Effector memory CD8-positive, alpha-beta T cell (primary cell): Measurements from ENCODE around the gene DHX58.
A peak's percentile ranks its signal among the peaks of the same experiment; 100 is the strongest.

Source experiments
- ATAC-seq: fragments of 150-1000 bp; cut with Tn5 transposase; replicated peaks from 2 replicates; pipeline ENCODE4 v1.10.0; 2021; ENCODE audit warnings: mild to moderate bottlenecking, moderate library complexity
- DNase-seq, 3 experiments: peaks; one replicate each; pipeline ENCODE4 v3.0.0; 2021
- H3K27ac Mint-ChIP-seq, 2 donors: one replicate each; pipeline ENCODE4 v1.8.0; 2022; ENCODE audit warnings: mild to moderate bottlenecking in 2 of 2, mixed read lengths in 2 of 2, moderate library complexity in 2 of 2
- H3K27me3 Mint-ChIP-seq, 2 donors: one replicate each; pipeline ENCODE4 v1.8.0; 2022; ENCODE audit warnings: mixed read lengths in 2 of 2
- H3K36me3 Mint-ChIP-seq: one replicate; pipeline ENCODE4 v1.8.0; 2022; ENCODE audit warnings: mild to moderate bottlenecking, moderate library complexity, mixed read lengths; ENCODE audit not compliant: insufficient read depth
- H3K4me1 Mint-ChIP-seq, 2 donors: one replicate each; pipeline ENCODE4 v1.8.0; 2022; ENCODE audit warnings: low read depth in 2 of 2, mixed read lengths in 2 of 2
- H3K4me3 Mint-ChIP-seq, 2 donors: one replicate each; pipeline ENCODE4 v1.8.0; 2022; ENCODE audit warnings: mild to moderate bottlenecking in 2 of 2, mixed read lengths in 2 of 2, moderate library complexity in 2 of 2
- H3K9me3 Mint-ChIP-seq, 2 donors: one replicate each; pipeline ENCODE4 v1.8.0; 2022; ENCODE audit warnings: mixed read lengths in 2 of 2

The DHX58 gene

GRCh38 chr17:42076797-42077559, 35.5 kb downstream of the DHX58 start:
- no peak for ATAC-seq
- Mint-ChIP-seq H3K36me3 (peaks cover 2% of the 10 kb centered on the region), H3K9me3 (no peaks in the 10 kb centered on the region), H3K27me3 (peaks cover 6 to 39% of the 10 kb centered on the region in 2 donors), H3K4me1 (peaks cover 0 to 2% of the 10 kb centered on the region in 2 donors), H3K27ac (no peak overlapping the region), H3K4me3 (no peak overlapping the region)
- DNase-seq, result no peak

- DNase-seq (no peak), ATAC-seq (no peak)
- Mint-ChIP-seq H3K4me3 (no peak overlapping the region), H3K27me3 (peaks cover 16 to 51% of the 10 kb centered on the region in 2 donors), H3K36me3 (peaks cover 2% of the 10 kb centered on the region), H3K27ac (peak overlapping the region in 1 of 2 donors; percentile 55), H3K9me3 (no peaks in the 10 kb centered on the region), H3K4me1 (peaks cover 0 to 7% of the 10 kb centered on the region in 2 donors)
These were observed 36.7 kb downstream of the DHX58 start for GRCh38 chr17:42075789-42076188.

GRCh38 chr17:42072323-42073187, 40.0 kb downstream of the DHX58 start:
- peaks cover 2% of the 10 kb centered on the region for H3K36me3 Mint-ChIP-seq
- peak overlapping the region; percentile 38 to 58 for H3K4me3 Mint-ChIP-seq
- DNase-seq (no peak), ATAC-seq (no peak)
- no peaks in the 10 kb centered on the region for H3K9me3 Mint-ChIP-seq
- H3K4me1 Mint-ChIP-seq, result peaks cover 0 to 7% of the 10 kb centered on the region in 2 donors
- peak overlapping the region in 1 of 2 donors; percentile 44 for H3K27ac Mint-ChIP-seq
- H3K27me3 Mint-ChIP-seq, result peaks cover 23 to 68% of the 10 kb centered on the region in 2 donors

- DNase-seq (no peak), ATAC-seq (no peak)
- Mint-ChIP-seq H3K9me3 (no peaks in the 10 kb centered on the region), H3K27me3 (peaks cover 23 to 68% of the 10 kb centered on the region in 2 donors), H3K4me1 (peaks cover 0 to 7% of the 10 kb centered on the region in 2 donors), H3K27ac (peak overlapping the region; percentile 38 to 44), H3K4me3 (peak overlapping the region; percentile 23 to 58), H3K36me3 (peaks cover 2% of the 10 kb centered on the region)
These were observed 40.7 kb downstream of the DHX58 start for GRCh38 chr17:42071810-42072209.

GRCh38 chr17:42068979-42069378, 43.5 kb downstream of the DHX58 start:
- Mint-ChIP-seq H3K36me3 (peaks cover 2% of the 10 kb centered on the region), H3K9me3 (no peaks in the 10 kb centered on the region), H3K27me3 (peaks cover 27 to 51% of the 10 kb centered on the region in 2 donors), H3K4me1 (peaks cover 0 to 10% of the 10 kb centered on the region in 2 donors), H3K4me3 (no peak overlapping the region), H3K27ac (no peak overlapping the region)
- DNase-seq (no peak), ATAC-seq (no peak)

GRCh38 chr17:42067371-42068091, 45.0 kb downstream of the DHX58 start:
- ATAC-seq (peak; percentile 67), DNase-seq (peak; percentile 66 to 74 (median 70))
- Mint-ChIP-seq H3K9me3 (no peaks in the 10 kb centered on the region), H3K36me3 (no peaks in the 10 kb centered on the region), H3K27me3 (peaks cover 32 to 51% of the 10 kb centered on the region in 2 donors), H3K4me1 (peaks cover 0 to 14% of the 10 kb centered on the region in 2 donors), H3K4me3 (no peak overlapping the region), H3K27ac (no peak overlapping the region)

GRCh38 chr17:42065201-42065600, 47.3 kb downstream of the DHX58 start:
- ATAC-seq (no peak), DNase-seq (no peak)
- H3K4me3 Mint-ChIP-seq, result no peak overlapping the region
- peaks cover 0 to 9% of the 10 kb centered on the region in 2 donors for H3K4me1 Mint-ChIP-seq
- H3K9me3 Mint-ChIP-seq, result no peaks in the 10 kb centered on the region
- no peak overlapping the region for H3K27ac Mint-ChIP-seq
- H3K36me3 Mint-ChIP-seq, result no peaks in the 10 kb centered on the region
- H3K27me3 Mint-ChIP-seq, result peaks cover 20 to 41% of the 10 kb centered on the region in 2 donors

GRCh38 chr17:42062681-42063080, 49.8 kb downstream of the DHX58 start:
- ATAC-seq, result no peak
- Mint-ChIP-seq H3K27ac (no peak overlapping the region), H3K36me3 (no peaks in the 10 kb centered on the region), H3K27me3 (peaks cover 14 to 48% of the 10 kb centered on the region in 2 donors), H3K9me3 (no peaks in the 10 kb centered on the region), H3K4me3 (no peak overlapping the region), H3K4me1 (peaks cover 0 to 9% of the 10 kb centered on the region in 2 donors)
- no peak for DNase-seq

GRCh38 chr17:42061646-42062487, 50.6 kb downstream of the DHX58 start:
- Mint-ChIP-seq H3K27me3 (peaks cover 14 to 56% of the 10 kb centered on the region in 2 donors), H3K27ac (no peak overlapping the region), H3K9me3 (no peaks in the 10 kb centered on the region), H3K4me3 (no peak overlapping the region), H3K4me1 (peaks cover 0 to 9% of the 10 kb centered on the region in 2 donors), H3K36me3 (no peaks in the 10 kb centered on the region)
- no peak for ATAC-seq
- no peak for DNase-seq

- ATAC-seq (no peak), DNase-seq (no peak)
- H3K9me3 Mint-ChIP-seq, result no peaks in the 10 kb centered on the region
- H3K4me1 Mint-ChIP-seq, result peaks cover 0 to 9% of the 10 kb centered on the region in 2 donors
- no peaks in the 10 kb centered on the region for H3K36me3 Mint-ChIP-seq
- no peak overlapping the region for H3K4me3 Mint-ChIP-seq
- peaks cover 17 to 68% of the 10 kb centered on the region in 2 donors for H3K27me3 Mint-ChIP-seq
- H3K27ac Mint-ChIP-seq, result no peak overlapping the region
These were observed 52.3 kb downstream of the DHX58 start for GRCh38 chr17:42060231-42060630.

GRCh38 chr17:42059815-42060214, 52.7 kb downstream of the DHX58 start:
- H3K27ac Mint-ChIP-seq, result no peak overlapping the region
- ATAC-seq (no peak), DNase-seq (no peak)
- no peak overlapping the region for H3K4me3 Mint-ChIP-seq
- H3K27me3 Mint-ChIP-seq, result peaks cover 22 to 72% of the 10 kb centered on the region in 2 donors
- peaks cover 0 to 9% of the 10 kb centered on the region in 2 donors for H3K4me1 Mint-ChIP-seq
- no peaks in the 10 kb centered on the region for H3K9me3 Mint-ChIP-seq
- no peaks in the 10 kb centered on the region for H3K36me3 Mint-ChIP-seq

GRCh38 chr17:42058063-42058462, 54.5 kb downstream of the DHX58 start:
- Mint-ChIP-seq H3K4me1 (no peaks in the 10 kb centered on the region), H3K36me3 (no peaks in the 10 kb centered on the region), H3K27ac (no peak overlapping the region), H3K27me3 (peaks cover 21 to 75% of the 10 kb centered on the region in 2 donors), H3K9me3 (no peaks in the 10 kb centered on the region), H3K4me3 (no peak overlapping the region)
- no peak for DNase-seq
- ATAC-seq, result no peak
